HG02943 (cell line): ENCODE results near the gene VANGL1.

Experiments
- ATAC-seq: cut with Tn5 transposase; IDR thresholded peaks from one replicate; pipeline ENCODE4 v1.9.1; 2021; ENCODE audit warnings: mild to moderate bottlenecking, low read depth, moderate library complexity; ENCODE audit not compliant: unreplicated experiment

VANGL1 gene

DNA sequence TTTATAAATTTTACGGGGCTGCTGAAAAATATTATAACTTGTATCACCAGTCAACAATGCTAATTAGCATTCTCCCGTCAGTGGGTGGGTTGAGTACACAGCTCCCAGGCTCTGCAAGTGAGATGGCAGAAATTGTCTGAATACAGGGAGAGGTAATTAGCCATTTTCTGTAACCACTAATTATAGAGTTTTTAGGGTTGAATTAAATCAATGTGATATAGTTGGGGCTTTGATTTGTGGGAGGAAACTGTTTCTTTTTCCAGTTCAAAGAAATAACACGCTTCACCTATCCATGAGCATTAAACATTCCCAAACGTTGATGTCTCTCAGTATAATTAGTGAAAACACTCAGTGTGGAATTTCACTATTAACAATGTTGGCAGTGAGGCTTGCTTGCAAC, 1.5 kb downstream of the VANGL1 start:
- no peak for ATAC-seq

GRCh38 chr1:115643666-115644065, 1.9 kb downstream of the VANGL1 start:
- ATAC-seq = no peak

DNA sequence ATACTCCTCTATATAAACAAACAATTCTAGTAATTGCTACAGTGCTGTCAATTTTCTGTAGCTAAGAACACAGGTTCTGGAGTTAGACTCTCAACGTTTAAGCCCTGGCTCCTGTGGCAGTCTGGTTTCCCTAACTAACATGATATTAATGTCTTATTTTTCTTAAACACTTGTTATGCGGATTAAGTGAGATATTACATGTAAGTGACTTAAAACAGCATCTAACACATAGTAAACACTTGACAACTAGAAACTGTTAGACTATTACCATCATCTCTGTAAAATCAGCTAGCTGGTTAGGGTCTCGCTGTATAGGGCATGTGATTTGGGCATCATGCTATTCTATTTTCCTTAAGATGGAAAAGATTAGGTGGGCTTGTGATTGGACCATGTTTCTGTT, 2.3 kb downstream of the VANGL1 start:
- no peak for ATAC-seq

DNA sequence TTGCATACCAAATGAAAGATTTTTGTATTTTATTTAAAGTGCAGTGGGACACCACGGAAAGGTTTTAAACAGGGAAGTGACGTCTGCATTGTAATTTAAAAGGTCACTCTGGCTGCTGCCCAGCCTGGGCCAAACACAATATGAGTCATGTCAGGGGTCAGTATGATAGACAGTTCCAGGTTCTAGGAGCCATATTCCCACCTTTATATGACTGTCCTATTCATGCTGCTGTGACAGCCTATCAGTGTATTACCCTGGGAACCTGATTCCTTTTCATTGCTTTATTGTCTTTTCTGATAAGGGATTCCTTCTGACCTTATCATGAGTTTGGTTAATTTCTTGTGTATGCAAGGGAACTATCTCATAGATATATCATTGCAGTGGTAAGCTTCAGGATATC, 5.3 kb downstream of the VANGL1 start:
- ATAC-seq = no peak

DNA sequence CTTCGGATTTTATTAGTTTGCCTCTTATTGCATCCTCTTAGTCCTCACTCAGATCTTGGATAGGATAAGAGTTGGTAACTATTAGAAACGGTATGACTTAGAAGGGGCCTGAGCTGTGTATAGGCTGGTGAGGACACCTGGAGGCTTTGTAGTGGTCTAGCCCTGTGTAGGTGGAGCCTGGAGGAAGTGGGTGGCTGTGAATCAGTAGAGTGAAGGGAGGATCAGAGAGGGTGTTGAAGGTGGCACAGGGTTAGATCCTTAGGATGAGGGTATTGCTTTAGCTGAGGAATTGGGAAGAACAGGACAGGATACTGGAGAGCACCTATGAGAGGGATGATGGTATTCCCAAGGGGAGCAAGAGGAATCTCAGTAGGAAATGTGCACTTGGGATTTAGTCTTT, 5.7 kb downstream of the VANGL1 start:
- no peak for ATAC-seq

GRCh38 chr1:115647919-115648650, 6.3 kb downstream of the VANGL1 start:
- no peak for ATAC-seq

DNA sequence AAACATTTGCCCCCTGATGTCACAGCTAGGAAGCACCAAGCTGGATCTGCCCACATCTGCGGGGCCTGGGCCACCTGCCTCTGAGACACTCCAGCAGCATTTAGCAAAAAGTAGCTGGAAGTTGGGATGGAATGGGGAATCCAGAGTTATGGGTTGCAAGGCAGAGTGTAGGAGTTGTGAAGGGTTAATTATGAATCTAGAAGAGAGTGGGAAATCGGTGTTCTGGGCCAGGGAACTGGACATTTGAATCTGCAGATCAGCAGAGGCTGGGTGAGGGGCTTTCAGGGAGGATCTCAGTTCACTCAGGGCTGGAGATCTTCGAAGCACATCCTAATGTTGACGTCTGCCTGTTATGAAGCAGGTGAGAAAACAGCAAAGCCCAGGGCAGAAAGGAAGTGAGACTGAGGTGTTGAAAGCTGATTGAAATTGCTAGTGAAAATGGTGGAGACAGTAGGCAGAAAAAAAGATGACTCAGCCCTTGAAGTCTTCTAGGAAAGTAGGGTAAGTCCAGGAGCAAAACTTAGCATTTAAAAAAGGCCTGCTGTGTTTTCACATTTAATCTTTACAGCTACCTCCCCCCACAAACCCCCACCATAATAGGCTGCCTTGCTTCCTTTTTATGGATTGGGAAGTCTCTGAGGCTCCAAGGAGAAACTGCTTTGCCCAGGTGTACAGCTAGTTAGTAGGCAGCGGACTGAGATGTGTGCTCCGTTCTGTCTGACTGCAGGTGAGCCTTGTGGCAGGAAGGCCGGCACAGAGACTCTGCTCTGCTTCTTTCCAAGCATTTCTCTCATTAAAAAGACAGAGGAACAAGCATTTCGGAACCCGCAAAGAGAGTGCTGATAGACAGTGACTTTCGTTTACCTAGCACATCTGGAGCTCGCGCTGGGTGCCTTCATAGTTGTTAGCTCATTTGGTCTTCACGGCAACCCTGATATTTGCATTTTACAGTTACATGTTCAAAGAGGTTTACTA, 7.2 kb downstream of the VANGL1 start:
- peak; percentile 85 for ATAC-seq

DNA sequence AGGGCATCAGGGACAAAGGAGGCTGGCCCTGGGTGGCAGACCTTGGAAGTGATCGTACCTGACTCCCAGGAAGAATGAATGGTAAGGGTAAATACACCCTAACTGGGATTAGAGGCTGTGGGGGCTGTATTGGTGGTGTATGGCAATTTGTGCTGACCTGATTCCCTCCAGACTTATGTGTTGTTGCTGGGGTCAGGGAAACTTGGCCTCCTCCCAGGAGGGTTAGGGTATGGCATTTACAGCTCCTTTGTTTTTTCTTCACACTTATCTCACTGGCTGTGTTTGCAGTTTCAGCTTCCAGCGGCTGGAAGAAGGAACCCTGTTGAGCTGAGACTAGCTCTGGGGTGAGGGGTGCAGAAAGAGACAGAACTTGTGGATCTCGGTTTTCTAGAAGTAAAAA, 8.2 kb downstream of the VANGL1 start:
- no peak for ATAC-seq

- ATAC-seq = no peak
These were observed 9.2 kb downstream of the VANGL1 start for GRCh38 chr1:115650961-115651360.

GRCh38 chr1:115651391-115651790, 9.6 kb downstream of the VANGL1 start:
- ATAC-seq = no peak

DNA sequence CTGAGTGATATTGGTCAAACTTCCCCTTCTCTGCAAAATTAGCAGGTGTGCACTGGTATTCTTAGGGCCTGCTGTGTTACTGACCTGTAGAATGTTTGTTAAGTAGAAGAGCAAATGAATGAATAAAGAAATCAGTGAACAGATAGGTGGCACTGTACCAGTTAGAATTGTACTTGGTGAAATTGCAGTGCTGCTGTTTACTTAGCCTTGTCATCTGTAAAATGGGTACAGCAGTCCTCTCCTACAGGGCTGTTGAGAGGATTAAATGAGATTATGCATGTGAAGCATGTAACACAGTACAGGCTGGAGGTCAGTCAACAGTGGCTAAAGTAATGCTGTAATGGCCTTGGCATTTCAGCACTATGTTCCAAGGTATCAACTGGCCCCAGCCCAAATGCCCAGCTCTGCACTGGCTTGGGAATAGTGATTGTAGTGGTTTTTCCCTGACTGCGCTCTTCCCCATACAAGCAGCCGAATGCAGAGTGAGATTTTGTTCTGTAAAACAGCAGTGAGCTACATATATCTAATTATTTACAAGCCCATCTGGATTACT, 10.5 kb downstream of the VANGL1 start:
- ATAC-seq = no peak

DNA sequence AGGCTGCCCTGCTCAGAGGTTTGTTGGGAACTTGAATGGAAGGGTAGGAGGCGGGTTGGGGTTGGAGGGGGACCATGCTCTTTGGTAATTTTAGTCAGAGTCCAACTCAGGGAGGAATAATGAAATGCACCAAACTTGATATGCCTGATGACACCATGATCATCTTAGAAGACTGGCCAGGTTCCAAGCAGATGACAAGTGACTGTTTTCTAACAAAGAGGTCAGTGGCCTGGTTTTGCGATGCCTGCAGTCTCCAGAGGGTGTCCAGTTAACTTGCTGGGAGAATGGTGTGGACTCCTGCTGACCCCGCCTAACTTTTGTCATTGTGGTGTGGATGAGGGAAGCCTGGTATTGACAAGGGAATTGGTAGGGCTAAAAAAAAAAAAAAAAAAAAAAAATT, 12.4 kb downstream of the VANGL1 start:
- no peak for ATAC-seq

GRCh38 chr1:115654663-115655305, 13.0 kb downstream of the VANGL1 start:
- no peak for ATAC-seq

- no peak for ATAC-seq
These were observed 13.5 kb downstream of the VANGL1 start for GRCh38 chr1:115655306-115655663.

DNA sequence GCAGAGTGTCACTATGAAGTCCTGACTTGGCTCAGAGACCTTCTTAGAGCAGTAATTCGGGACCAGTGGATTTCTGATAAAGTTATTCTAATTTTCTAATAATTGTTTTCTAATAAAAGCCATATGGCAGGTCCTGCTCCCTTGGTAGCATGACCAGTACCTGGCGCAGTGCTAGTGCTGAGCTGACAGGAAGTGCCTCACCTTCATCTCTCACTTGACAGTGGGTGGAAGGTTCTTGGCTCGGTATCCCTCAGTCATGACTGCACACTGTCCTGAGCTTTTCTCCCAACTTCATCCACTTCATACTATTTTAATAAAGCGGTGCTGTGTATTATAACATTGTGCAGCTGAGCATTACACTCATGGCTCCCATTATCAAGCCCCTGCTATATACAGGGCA, 14.1 kb downstream of the VANGL1 start:
- ATAC-seq = no peak

GRCh38 chr1:115656461-115657077, 14.8 kb downstream of the VANGL1 start:
- no peak for ATAC-seq

DNA sequence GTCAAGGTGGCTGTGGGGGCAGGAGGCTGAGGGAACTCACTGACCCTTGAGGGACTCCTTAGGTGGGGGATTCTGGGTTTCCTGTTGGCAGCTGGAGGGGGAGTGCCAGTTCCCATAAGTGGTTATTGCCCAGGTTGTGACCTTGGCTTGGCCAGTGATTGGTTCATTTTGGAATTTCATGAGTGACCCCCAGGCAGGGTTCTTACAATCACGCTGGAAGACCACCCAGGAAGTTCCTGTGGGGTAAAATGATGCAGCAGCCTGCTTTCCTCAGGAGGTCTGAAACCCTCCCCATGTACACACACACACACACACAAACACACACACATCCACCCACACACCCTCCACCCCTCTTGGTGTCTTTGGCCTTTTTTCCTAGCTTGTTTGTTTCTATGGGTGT, 16.9 kb downstream of the VANGL1 start:
- no peak for ATAC-seq

DNA sequence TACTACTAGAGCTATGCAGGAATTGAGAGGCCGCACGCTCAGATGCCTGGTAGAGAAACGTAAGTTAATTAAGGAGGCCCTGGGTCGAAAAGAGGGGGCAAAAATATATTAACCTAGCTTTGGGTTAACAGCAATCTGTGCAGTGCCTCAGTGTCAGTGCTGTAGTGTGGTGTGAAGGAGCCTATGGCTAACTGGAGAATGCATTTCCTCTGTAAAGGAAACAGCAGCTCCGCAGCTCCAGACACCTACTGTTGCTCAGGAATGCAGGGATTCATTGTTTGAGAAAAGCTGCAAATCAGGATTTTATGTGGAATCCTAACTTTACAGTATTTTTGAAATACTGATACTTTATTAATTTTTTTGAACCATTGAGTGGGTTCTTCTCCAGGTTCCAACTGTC, 18.4 kb downstream of the VANGL1 start:
- no peak for ATAC-seq

- no peak for ATAC-seq
These were observed 19.4 kb downstream of the VANGL1 start for GRCh38 chr1:115661157-115661556.

DNA sequence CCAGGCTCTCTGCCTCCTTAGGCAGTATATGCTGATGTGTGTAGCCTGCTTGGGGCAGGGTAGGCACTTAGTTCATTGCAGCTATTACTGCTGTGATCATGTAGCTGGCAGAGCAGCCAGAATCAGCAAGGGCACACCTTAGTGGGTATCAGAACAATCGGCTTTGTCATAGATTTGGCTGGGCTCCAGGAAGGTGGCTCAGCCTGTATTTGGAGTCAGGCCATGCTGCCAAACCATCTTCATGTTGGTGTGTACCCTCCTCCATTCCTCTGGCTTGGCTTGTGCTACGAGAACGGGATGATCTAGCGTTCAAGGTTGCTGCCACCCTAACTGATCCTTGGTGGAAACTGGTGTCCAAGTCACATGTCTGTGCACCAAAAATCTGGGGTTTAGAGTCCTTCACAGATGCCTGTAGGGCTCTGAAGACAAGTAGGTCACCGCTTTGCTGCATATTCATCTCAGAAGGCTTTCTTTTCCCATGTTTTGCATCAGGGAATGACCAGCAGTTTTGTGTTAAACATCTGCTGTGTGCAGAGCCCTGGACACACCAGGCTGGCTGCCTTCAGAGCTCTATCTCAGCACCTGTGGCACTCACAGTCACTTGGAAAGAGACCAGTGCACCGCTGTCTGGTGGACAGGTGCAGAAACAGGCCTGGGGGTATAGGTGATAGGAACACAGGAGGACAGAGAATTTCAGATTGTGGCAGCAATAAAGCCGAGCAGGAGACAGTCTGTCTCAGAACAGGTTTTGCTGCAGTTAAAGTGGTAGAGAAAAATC, 23.7 kb downstream of the VANGL1 start:
- no peak for ATAC-seq
